Measurements from ENCODE around the gene ACTG1.

DNA sequence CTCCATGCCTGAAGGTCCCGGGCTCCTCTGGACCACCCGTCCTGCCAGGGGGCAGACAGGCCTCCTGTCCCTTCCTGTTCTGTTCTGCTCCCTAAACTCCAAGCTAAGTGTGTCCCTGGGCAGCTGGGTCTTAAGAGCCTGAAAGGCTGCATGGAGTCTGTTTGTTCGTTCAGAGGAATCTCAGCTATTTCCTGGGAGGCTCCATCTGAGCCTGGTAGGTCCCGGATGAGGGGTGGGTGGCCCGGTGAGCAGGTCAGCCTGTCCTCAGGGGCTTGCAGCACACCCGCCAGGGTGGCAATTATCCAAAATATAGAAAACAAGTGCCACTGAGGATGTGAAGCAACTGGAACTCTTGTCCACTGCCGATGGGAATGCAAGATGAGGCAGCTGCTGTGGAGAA lies 12.6 kb downstream of the ACTG1 start:
- TF ChIP-seq ZFP3 (CRISPR knock-in tag; IDR thresholded peaks at IDR 0.05) (no peak), RARB (CRISPR knock-in tag; IDR thresholded peaks at IDR 0.05) (no peak), TSHZ2 (CRISPR knock-in tag; IDR thresholded peaks at IDR 0.05) (no peak), BACH2 (CRISPR knock-in tag; IDR thresholded peaks at IDR 0.05; ENCODE audit: borderline replicate concordance) (no peak), ZNF70 (CRISPR knock-in tag; IDR thresholded peaks at IDR 0.05) (no peak), PPARA (CRISPR knock-in tag; IDR thresholded peaks at IDR 0.05; ENCODE audit: borderline replicate concordance) (no peak), ESRRG (CRISPR knock-in tag; IDR thresholded peaks at IDR 0.05) (no peak)
- TF ChIP-seq, protein P1, sequence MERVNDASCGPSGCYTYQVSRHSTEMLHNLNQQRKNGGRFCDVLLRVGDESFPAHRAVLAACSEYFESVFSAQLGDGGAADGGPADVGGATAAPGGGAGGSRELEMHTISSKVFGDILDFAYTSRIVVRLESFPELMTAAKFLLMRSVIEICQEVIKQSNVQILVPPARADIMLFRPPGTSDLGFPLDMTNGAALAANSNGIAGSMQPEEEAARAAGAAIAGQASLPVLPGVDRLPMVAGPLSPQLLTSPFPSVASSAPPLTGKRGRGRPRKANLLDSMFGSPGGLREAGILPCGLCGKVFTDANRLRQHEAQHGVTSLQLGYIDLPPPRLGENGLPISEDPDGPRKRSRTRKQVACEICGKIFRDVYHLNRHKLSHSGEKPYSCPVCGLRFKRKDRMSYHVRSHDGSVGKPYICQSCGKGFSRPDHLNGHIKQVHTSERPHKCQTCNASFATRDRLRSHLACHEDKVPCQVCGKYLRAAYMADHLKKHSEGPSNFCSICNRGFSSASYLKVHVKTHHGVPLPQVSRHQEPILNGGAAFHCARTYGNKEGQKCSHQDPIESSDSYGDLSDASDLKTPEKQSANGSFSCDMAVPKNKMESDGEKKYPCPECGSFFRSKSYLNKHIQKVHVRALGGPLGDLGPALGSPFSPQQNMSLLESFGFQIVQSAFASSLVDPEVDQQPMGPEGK (CRISPR knock-in tag; IDR thresholded peaks at IDR 0.05; ENCODE audit: borderline replicate concordance), result no peak
